NCI-H82 treated with DMSO at 0.1 percent for 48 hours (cell line): ENCODE measurements around the gene SMG5.
"Not testable (repeated sequence)": the region's sequence is repeated elsewhere in the genome, so short reads cannot be mapped to it uniquely, and the experiment has no call there.

Experiments used
- DNase-seq: peaks from one replicate; lab custom pipeline; 2025; ENCODE audit not compliant: unreplicated experiment; lab: John Stamatoyannopoulos, UW

SMG5 gene

DNA sequence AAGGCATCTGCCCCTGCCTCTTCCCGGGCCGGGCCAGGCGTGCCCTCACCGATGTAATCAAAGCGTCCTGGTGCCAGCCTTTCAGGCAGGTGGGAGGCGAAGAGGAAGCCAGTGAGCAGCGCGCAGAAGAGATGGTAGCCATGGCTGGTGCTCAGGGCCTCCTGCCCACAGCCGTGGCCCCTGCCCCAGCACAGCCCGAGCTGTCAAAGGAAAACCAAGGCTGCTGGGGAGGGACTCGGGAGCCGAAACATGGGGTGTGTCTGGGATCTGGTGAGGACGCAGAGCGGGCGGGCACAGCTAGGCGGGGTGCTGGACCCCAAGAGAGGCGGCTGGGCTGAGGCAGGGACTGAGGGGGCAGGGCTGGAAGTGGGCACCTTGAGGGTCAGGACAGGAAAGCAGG, 37.9 kb downstream of the SMG5 start:
- no peak for DNase-seq

DNA sequence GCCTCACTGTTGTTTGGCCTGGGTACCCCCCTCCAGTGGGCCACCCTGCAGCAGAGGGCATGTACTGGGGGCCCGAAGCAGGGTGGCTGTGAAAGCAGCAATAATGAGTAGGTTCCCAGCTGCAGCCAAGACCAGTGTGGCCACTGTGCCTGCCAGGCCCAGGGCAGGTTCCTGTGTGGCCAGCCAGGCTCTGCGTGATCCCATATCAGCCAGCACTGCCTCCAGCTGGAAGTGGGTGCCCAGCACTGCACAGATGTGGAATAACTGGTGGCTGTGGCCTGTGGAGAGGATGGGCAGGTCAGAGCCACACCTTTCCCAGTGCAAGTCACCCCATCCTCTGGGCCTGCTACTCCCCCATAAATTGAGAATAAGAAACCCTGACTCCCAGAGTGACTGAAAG, 38.5 kb downstream of the SMG5 start:
- DNase-seq = no peak

DNA sequence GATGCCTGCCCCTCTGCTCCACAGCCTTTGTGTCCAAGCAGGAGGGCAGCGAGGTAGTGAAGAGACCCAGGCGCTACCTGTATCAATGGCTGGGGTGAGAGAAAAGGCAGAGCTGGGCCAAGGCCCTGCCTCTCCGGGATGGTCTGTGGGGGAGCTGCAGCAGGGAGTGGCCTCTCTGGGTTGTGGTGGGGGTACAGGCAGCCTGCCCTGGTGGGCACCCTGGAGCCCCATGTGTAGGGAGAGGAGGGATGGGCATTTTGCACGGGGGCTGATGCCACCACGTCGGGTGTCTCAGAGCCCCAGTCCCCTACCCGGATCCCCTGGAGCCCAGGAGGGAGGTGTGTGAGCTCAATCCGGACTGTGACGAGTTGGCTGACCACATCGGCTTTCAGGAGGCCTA, 39.9 kb downstream of the SMG5 start:
- no peak for DNase-seq

DNA sequence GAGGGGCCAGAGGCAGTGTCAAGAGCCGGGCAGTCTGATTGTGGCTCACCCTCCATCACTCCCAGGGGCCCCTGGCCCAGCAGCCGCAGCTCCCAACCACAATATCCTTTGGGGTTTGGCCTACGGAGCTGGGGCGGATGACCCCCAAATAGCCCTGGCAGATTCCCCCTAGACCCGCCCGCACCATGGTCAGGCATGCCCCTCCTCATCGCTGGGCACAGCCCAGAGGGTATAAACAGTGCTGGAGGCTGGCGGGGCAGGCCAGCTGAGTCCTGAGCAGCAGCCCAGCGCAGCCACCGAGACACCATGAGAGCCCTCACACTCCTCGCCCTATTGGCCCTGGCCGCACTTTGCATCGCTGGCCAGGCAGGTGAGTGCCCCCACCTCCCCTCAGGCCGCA, 40.7 kb downstream of the SMG5 start, which contains the start of gene BGLAP:
BGLAP (plus strand) TSS at position 259 of the 400 bp plus-strand sequence; CDS start at position 307, 48 bp downstream.
- no peak for DNase-seq

- no peak for DNase-seq
These were observed 41.3 kb downstream of the SMG5 start for GRCh38 chr1:156241311-156241811.

DNA sequence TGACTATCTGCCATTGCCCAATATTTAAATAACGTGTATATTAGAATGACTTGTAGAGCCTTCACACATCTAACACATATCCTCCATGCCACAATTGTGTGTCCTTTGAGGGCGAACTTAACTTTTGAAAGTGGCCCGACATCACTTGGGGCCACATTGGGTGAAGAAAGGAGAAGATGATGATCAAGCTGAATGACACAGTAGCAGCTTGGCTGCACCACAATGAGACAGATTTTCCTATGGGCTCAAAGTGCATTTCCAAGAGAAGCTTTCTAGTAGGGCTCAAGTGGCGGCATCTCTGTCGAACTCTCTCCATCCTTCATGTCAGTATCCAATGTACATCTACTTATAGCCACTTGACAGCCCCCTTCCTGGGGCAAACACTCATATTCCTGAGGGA, 44.4 kb downstream of the SMG5 start:
- no peak for DNase-seq

DNA sequence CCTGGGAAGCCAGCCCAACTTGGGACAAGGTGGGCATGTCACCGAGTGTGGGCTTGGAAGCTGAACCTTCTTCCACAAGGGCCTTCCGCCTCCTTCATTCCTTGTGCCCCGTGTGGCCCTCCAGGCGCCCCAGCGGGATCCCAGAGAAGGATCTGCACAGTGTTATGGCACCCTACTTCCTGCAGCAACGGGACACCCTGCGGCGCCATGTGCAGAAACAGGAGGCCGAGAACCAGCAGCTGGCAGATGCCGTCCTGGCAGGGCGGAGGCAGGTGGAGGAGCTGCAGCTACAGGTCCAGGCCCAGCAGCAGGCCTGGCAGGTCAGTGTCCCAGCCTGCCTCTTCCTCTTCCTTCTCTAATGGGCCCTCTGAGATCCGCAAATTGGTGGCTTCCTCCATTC, 46.5 kb downstream of the SMG5 start:
- DNase-seq = no peak

DNA sequence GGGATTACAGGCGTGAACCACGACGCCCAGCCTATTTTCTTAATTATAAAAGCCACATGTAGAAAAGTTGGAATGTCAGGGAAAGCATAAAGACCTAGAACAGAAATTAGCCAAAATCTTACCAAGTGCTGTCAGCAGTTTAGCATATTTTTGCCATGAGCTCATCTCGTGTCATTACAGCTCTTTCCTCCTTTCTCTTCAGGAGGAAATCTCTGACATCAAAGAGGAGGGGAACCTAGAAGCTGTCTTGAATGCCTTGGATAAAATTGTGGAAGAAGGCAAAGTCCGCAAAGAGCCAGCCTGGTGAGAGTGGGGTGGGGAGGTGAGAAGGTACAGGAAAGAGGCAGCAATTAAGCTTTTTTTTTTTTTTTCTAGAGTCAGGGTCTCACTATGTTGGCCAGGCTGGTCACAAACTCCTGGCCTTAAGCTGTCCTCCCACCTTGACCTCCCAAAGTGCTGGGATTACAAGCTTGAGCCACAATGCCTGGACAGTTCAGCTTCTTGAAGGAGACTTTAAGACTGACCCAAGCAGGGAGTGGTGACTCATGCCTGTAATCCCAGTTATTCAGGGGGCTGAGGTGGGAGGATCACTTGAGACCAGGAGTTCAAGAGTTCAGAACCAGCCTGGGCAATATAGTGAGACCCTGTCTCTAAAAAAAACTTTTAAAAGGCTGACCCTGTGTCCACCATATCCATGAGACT, 49.0 kb downstream of the SMG5 start:
- DNase-seq = no peak

- DNase-seq = no peak
These were observed 50.3 kb downstream of the SMG5 start for GRCh38 chr1:156232201-156232894.

DNA sequence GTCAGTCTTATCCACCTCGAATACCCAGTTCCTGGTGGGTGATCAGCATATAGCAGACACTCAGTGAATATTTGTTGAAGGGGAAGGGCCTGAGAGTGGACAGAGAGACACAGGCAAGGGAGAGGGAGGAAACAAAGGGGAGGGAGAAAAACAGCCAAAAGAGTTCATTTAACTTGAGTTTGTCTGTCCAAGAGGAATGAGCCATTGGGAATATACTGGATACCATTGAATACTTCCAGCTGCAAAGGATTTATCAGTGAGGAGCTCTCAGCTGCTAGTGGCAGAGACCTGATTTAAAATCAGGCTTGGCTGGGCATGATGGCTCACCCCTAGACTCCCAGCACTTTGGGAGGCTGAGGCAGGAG, 52.2 kb downstream of the SMG5 start:
- no peak for DNase-seq

- no peak for DNase-seq
These were observed 52.7 kb downstream of the SMG5 start for GRCh38 chr1:156229809-156230472.

DNA sequence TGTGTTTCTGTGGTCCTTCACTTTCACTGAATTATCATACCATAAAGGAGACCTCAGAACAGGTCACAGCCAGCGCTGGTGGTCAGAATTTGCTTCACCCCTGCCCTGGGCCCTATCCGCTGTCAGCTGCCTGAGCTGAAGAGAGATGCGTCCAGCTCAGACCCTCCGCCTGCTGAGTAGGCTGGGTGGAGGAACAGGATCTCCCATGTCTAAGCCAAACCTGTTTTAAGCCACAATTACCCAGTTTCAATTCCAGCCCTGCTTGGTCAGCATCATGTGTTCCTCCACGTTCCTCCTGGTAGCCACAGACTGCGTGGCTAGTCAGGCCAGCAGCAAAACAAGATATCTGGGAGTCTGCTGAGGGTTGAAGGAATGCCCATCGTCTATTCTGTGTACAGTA, 54.1 kb downstream of the SMG5 start:
- DNase-seq = no peak

DNA sequence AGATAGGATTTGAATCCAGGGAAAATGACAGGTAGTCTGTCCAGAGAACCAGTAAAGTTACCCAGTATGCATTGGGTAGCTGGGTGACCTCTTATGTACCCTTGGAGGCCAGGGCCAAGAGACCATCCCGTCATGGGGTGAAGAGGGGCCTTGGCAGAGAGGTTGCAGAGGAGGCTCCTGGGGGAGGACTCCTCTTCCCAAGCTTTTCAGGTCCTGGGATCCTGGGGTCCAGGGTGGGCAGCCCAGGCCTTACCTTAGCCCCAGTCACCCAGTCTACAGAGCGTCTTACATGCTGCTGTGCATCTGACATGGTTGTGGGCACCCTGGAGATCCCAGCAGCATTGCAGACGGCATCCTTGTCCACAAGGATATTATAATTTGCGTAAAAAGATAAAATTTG, 55.8 kb downstream of the SMG5 start:
- no peak for DNase-seq

DNA sequence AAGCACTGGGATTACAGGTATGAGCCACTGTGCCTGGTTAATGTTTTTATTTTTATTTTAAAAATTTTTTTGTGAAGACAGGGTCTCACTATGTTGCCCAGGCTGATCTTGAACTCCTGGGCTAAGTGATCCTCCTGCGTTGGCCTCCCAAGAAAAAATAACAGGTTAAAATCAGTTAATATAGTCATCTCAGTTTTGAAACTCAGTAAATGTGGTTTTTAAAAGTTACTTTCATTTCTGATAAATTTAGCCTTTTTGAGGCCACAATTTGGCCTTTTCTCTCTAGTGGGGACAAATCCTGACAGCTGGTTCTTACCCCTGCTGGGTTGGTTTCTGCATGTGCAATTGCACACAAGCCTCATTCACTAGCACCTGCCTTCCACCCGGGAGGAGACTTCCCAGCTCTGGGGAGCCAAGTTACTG, 56.5 kb downstream of the SMG5 start:
- DNase-seq = no peak

- no peak for DNase-seq
These were observed 57.0 kb downstream of the SMG5 start for GRCh38 chr1:156225677-156226014.

- no peak for DNase-seq
These were observed 60.5 kb downstream of the SMG5 start for GRCh38 chr1:156221986-156222692.

DNA sequence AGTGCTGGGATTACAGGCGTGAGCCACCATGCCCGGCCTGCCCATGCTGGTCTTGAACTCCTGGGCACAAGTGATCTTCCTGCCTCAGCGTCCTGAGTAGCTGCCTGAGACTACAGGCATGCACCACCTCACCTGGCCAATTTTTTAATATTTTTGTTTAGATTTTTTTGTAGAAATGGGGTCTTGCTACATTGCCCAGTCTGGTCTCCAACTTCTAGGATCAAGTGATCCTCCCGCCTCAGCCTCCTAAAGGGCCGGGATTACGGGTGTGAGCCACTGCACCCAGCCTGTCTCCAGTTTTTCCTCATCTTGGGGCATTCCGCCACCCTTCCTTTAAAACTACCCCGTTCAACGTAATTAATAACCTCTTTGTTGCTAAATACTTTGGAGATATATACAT, 62.4 kb downstream of the SMG5 start:
- no peak for DNase-seq

DNA sequence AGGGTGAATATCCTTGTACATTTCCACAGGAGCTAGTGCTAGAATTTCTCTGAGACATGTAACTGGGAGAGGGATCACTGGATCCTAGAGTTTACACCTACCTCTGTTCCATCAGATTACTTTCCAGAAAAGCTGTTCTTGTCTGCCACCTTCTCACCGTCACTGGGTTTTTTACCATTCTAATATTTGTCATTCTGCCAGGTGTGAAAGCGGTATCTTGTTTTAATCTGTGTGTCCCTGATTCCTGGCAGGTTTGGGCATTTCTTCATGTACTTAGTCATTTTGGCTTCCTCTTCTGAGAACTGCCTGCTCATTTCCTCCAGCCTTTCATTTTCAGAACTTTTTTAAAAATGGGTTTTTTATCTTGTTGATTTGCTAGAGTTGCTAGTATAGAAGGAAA, 64.8 kb downstream of the SMG5 start:
- DNase-seq = no peak

GRCh38 chr1:156216361-156217086, 66.1 kb downstream of the SMG5 start:
- not testable (repeated sequence) for DNase-seq

DNA sequence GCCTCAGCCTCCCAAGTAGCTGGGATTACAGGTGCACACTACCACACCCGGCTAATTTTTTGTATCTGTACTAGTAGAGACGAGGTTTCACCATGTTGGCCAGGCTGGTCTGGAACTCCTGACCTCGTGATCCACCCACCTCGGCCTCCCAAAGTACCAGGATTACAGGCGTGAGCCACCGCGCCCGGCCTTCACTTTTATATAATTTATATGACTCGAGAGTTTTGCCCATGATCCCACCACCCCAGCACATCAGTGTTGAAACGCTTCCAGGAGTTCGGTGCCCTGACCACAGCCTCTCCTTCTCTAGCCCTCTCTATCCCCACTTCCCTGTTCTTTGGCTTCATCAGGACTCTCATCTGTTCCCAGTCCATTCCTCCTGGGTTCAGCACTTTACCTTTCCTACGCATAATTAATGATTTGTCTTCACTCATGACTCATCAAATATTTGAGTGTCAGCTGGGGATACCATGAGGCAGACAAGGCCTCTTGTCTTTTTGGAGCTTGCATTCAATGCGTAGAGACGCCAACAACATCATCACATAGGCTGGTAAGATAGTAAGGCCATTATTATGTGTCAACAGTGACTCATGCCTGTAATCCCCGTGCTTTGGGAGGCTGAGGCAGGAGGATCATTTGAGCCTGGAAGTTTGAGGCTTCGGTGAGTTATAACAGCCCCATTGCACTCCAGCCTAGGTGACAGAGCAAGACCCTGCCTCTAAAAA, 68.4 kb downstream of the SMG5 start:
- no peak for DNase-seq
